HEK293 (cell line): ENCODE data around the gene UBXN10.

Source experiments
- CTCF ChIA-PET: fragments of 350-600 bp; formaldehyde crosslinking; extraction: SDS; loops from one replicate; lab custom pipeline; 2021; ENCODE audit warnings: antibody characterized with exemption; lab: Yijun Ruan, JAX
- POLR2A ChIA-PET: fragments of 300-600 bp; formaldehyde crosslinking; extraction: SDS; loops from one replicate; lab custom pipeline; 2020; ENCODE audit warnings: antibody characterized with exemption, inconsistent platforms; lab: Yijun Ruan, JAX
- H3K27ac ChIP-seq: fragments of 200-500 bp; sonication (Bioruptor generic); 2 replicates; pipeline ENCODE4 v1.5.1; 2014; ENCODE audit warnings: low read depth, low read length, control low read depth, inconsistent platforms; ENCODE audit errors: extremely low read depth
- H3K36me3 ChIP-seq, 2 experiments: fragments of 200-500 bp in 1 of 2; sonication (Bioruptor generic) in 1 of 2; 1 replicate in 1 of 2; 2 replicates in 1 of 2; pipeline ENCODE4 v1.5.1; 2014 to 2017; ENCODE audit warnings: inconsistent platforms in 2 of 2, low read length in 2 of 2; ENCODE audit not compliant: control insufficient read depth in 2 of 2, insufficient read depth in 1 of 2
- H3K4me1 ChIP-seq: fragments of 200-500 bp; sonication (Bioruptor generic); 2 replicates; pipeline ENCODE4 v1.5.1; 2014; ENCODE audit warnings: mild to moderate bottlenecking, low read length, inconsistent platforms; ENCODE audit not compliant: control insufficient read depth, insufficient read depth
- H3K4me3 ChIP-seq: 2 replicates; pipeline ENCODE4 v1.5.1; 2011; ENCODE audit warnings: low read depth, mild to moderate bottlenecking, control low read depth, low read length, moderate library complexity
- H3K9me3 ChIP-seq: fragments of 200-500 bp; sonication (Bioruptor generic); 2 replicates; pipeline ENCODE4 v1.5.1; 2014; ENCODE audit warnings: low read depth, low read length, inconsistent platforms; ENCODE audit not compliant: control insufficient read depth, insufficient read depth
- FEZF1 ChIP-seq: fragments of 450-650 bp; formaldehyde crosslinking; IDR thresholded peaks from 2 replicates; pipeline ENCODE4 v1.5.1; 2016; ENCODE audit warnings: missing biosample characterization, missing genetic modification characterization
- MZF1 ChIP-seq: fragments of 450-650 bp; formaldehyde crosslinking; IDR thresholded peaks from 2 replicates; pipeline ENCODE4 v1.5.1; 2017; ENCODE audit warnings: missing biosample characterization, missing genetic modification characterization, borderline replicate concordance
- SP3 ChIP-seq: fragments of 450-650 bp; formaldehyde crosslinking; IDR thresholded peaks from 2 replicates; pipeline ENCODE4 v1.5.1; 2016; ENCODE audit warnings: missing biosample characterization, missing genetic modification characterization
- ZBTB20 ChIP-seq: fragments of 450-650 bp; formaldehyde crosslinking; IDR thresholded peaks from 2 replicates; pipeline ENCODE4 v1.5.1; 2016; ENCODE audit warnings: missing biosample characterization, missing genetic modification characterization
- ZIC2 ChIP-seq: fragments of 450-650 bp; formaldehyde crosslinking; IDR thresholded peaks from 2 replicates; pipeline ENCODE4 v1.5.1; 2016; ENCODE audit warnings: missing biosample characterization, missing genetic modification characterization
- ZNF10 ChIP-seq: fragments of 450-650 bp; formaldehyde crosslinking; IDR thresholded peaks from 2 replicates; pipeline ENCODE4 v1.5.1; 2017; ENCODE audit warnings: missing biosample characterization, missing genetic modification characterization
- ZNF112 ChIP-seq: fragments of 450-650 bp; formaldehyde crosslinking; IDR thresholded peaks from 2 replicates; pipeline ENCODE4 v1.5.0; 2017; ENCODE audit warnings: missing biosample characterization, missing genetic modification characterization
- ZNF214 ChIP-seq: fragments of 450-650 bp; formaldehyde crosslinking; IDR thresholded peaks from 2 replicates; pipeline ENCODE4 v1.5.1; 2017; ENCODE audit warnings: missing biosample characterization, mild to moderate bottlenecking, missing genetic modification characterization, borderline replicate concordance
- ZNF324 ChIP-seq: fragments of 450-650 bp; formaldehyde crosslinking; IDR thresholded peaks from 2 replicates; pipeline ENCODE4 v1.5.1; 2016; ENCODE audit warnings: missing biosample characterization, missing genetic modification characterization
- ZNF416 ChIP-seq: fragments of 450-650 bp; formaldehyde crosslinking; IDR thresholded peaks from 2 replicates; pipeline ENCODE4 v1.5.1; 2016; ENCODE audit warnings: missing biosample characterization, missing genetic modification characterization
- ZNF529 ChIP-seq: fragments of 450-650 bp; formaldehyde crosslinking; IDR thresholded peaks from 2 replicates; pipeline ENCODE4 v1.5.1; 2017; ENCODE audit warnings: missing genetic modification characterization, missing biosample characterization; ENCODE audit not compliant: insufficient replicate concordance
- ZNF571 ChIP-seq: fragments of 450-650 bp; formaldehyde crosslinking; IDR thresholded peaks from 2 replicates; pipeline ENCODE4 v1.5.0; 2017; ENCODE audit warnings: missing biosample characterization, missing genetic modification characterization
- ZNF664 ChIP-seq: fragments of 450-650 bp; formaldehyde crosslinking; IDR thresholded peaks from 2 replicates; pipeline ENCODE4 v1.5.1; 2016; ENCODE audit warnings: missing biosample characterization, missing genetic modification characterization
- ZNF785 ChIP-seq: fragments of 450-650 bp; formaldehyde crosslinking; IDR thresholded peaks from 2 replicates; pipeline ENCODE4 v1.5.1; 2016; ENCODE audit warnings: missing biosample characterization, missing genetic modification characterization
- ZSCAN23 ChIP-seq: fragments of 450-650 bp; formaldehyde crosslinking; IDR thresholded peaks from 2 replicates; pipeline ENCODE4 v1.5.1; 2016; ENCODE audit warnings: missing biosample characterization, missing genetic modification characterization
- TF ChIP-seq, protein P1 (sequence below): fragments of 450-650 bp; formaldehyde crosslinking; IDR thresholded peaks from 2 replicates; pipeline ENCODE4 v1.5.1; 2016; ENCODE audit warnings: missing biosample characterization, missing genetic modification characterization
- TF ChIP-seq, protein P2 (sequence below): fragments of 450-650 bp; formaldehyde crosslinking; IDR thresholded peaks from 2 replicates; pipeline ENCODE4; 2016; ENCODE audit warnings: missing biosample characterization, missing genetic modification characterization
- TF ChIP-seq, protein P3 (sequence below): fragments of 450-650 bp; formaldehyde crosslinking; IDR thresholded peaks from 2 replicates; pipeline ENCODE4 v1.5.0; 2017; ENCODE audit warnings: missing biosample characterization, missing genetic modification characterization, borderline replicate concordance

The UBXN10 gene

DNA sequence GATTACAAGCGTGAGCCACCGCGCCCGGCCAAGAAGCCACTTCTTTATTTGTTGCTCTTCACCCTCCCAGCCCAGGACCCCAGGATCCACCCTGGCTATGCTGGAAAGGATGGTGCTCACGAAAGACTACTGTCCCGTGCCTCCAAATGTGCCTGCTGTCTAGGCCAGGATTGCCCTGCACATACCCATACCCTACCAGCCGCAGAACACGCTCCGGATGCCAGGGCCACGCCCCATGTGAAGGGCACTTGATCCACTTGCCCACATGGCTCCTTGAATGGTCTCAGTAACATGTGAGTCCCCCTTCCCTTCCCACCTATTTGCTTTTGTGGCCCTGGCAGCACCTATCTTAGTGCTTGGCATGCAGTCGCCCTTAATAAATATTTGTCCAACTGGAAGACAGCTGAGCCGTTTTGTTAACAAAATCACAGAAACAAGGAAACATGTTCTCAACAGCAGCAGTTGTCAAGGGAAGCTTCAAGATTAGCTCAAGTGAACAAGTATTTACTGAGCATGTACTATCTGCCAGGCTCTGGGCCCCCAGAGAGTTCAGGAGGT, 13.8 kb upstream of the UBXN10 start (continued):
- TF ChIP-seq, protein P1, sequence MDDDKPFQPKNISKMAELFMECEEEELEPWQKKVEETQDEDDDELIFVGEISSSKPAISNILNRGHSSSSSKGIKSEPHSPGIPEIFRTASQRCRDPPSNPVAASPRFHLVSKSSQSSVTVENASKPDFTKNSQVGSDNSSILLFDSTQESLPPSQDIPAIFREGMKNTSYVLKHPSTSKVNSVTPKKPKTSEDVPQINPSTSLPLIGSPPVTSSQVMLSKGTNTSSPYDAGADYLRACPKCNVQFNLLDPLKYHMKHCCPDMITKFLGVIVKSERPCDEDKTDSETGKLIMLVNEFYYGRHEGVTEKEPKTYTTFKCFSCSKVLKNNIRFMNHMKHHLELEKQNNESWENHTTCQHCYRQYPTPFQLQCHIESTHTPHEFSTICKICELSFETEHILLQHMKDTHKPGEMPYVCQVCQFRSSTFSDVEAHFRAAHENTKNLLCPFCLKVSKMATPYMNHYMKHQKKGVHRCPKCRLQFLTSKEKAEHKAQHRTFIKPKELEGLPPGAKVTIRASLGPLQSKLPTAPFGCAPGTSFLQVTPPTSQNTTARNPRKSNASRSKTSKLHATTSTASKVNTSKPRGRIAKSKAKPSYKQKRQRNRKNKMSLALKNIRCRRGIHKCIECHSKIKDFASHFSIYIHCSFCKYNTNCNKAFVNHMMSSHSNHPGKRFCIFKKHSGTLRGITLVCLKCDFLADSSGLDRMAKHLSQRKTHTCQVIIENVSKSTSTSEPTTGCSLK = no peak
- TF ChIP-seq ZNF10 = no peak

DNA sequence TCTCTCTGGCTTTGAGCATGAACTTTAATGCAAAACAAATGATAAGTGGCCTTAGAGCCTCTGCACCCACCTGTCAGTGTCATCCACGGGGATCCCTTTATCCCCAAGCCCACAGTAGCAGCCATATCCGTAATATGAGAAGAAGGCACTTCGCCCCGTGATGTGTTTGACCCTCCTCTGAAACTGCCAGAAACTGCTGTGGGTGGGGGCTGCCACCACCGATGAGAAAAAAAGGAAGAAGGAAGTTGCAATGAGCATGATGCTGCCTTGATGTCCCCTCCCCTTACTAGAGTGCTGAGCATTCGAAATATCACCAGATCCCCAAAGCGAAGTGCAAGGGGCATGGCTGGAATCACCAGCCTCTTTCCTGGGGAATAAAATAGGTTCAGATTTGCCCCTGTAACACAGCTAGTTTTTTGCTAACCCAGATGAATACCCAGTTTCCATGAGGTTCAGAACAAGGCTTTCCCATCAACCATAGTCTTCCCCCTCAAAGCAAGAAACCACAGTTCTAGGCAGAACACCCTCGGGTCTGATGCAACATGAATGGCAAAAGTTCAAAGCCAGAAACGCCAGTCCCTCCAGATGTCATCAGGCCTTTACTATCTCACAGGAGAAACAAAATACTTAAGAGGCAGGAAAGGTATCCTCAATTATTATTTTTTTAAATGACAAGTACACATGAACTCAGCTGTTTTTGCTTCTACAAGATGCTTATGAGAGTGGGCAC, 10.8 kb upstream of the UBXN10 start:
- Histone ChIP-seq H3K4me1 (no peaks in the 10 kb centered on the region), H3K4me3 (no peak overlapping the region), H3K27ac (no peak overlapping the region), H3K36me3 (no peaks in the 10 kb centered on the region), H3K9me3 (no peaks in the 10 kb centered on the region)
- no peak for TF ChIP-seq ZNF214
- no peak for TF ChIP-seq SP3
- TF ChIP-seq ZNF664 = no peak
- TF ChIP-seq ZNF785 = no peak
- TF ChIP-seq ZBTB20 = no peak
- TF ChIP-seq ZNF416 (tag by site-specific recombination) = no peak
- TF ChIP-seq, protein P2, sequence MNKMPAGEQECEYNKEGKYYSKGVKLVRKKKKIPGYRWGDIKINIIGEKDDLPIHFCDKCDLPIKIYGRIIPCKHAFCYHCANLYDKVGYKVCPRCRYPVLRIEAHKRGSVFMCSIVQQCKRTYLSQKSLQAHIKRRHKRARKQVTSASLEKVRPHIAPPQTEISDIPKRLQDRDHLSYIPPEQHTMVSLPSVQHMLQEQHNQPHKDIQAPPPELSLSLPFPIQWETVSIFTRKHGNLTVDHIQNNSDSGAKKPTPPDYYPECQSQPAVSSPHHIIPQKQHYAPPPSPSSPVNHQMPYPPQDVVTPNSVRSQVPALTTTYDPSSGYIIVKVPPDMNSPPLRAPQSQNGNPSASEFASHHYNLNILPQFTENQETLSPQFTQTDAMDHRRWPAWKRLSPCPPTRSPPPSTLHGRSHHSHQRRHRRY = no peak
- TF ChIP-seq, protein P3, sequence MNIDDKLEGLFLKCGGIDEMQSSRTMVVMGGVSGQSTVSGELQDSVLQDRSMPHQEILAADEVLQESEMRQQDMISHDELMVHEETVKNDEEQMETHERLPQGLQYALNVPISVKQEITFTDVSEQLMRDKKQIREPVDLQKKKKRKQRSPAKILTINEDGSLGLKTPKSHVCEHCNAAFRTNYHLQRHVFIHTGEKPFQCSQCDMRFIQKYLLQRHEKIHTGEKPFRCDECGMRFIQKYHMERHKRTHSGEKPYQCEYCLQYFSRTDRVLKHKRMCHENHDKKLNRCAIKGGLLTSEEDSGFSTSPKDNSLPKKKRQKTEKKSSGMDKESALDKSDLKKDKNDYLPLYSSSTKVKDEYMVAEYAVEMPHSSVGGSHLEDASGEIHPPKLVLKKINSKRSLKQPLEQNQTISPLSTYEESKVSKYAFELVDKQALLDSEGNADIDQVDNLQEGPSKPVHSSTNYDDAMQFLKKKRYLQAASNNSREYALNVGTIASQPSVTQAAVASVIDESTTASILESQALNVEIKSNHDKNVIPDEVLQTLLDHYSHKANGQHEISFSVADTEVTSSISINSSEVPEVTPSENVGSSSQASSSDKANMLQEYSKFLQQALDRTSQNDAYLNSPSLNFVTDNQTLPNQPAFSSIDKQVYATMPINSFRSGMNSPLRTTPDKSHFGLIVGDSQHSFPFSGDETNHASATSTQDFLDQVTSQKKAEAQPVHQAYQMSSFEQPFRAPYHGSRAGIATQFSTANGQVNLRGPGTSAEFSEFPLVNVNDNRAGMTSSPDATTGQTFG (tag by site-specific recombination) = no peak
- no peak for TF ChIP-seq ZNF529 (tag by site-specific recombination)
- TF ChIP-seq ZNF324 (tag by site-specific recombination) = no peak
- no peak for TF ChIP-seq ZSCAN23 (tag by site-specific recombination)
- no peak for TF ChIP-seq ZNF571
- ChIA-PET CTCF (interaction anchor here (0.7 to 1.6 kb wide), 5 partner anchors 10 to 38 kb away, joined by 3 to 6 read pairs (median 4); no protein-coding TSS in a partner anchor), POLR2A (no interaction called here)

DNA sequence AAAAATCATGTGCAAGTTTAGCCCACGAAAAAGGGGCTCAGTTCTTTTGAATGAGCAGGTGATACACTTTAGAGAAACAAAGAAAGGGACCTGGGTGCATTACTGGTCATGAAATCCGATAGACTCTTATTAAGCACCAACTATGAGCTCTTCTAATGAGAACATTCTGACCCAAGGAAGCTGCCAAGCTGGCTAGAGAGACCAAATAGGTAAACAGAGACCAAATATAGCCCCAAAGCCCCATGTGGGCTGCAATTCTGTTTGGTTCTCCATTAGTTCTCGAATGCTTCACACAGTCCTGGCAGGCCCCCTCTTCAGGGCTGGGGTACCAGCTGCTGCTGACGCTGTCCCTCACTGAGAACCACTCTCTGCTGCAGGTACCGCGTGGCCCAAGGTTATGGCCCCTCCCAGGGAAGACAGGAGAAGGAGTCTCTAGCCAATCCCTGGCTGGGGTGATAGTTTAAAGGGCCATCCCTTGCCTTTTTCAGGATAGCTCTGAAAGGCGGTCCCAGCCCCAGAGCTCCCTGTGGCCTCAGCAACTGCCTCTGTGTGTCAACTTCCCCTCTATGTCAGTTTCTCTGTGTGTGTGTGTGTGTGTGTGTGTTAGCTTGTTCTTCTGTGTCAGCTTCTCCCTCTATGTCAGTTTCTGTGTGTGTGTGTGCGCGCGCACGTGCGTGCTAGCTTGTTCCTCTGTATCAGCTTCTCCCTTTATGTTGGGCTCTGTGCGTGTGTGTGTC, 7.1 kb upstream of the UBXN10 start:
- no peaks in the 10 kb centered on the region for H3K9me3 ChIP-seq
- no peaks in the 10 kb centered on the region for H3K36me3 ChIP-seq
- TF ChIP-seq ZNF112 (tag by site-specific recombination) (no peak), MZF1 (tag by site-specific recombination) (no peak), FEZF1 (tag by site-specific recombination) (no peak), ZIC2 (tag by site-specific recombination) (no peak)
- CTCF ChIA-PET = interaction anchor here (0.5 to 5.8 kb wide), 7 partner anchors 10 to 261 kb away, joined by 3 to 37 read pairs (median 3); no protein-coding TSS in a partner anchor
- no peaks in the 10 kb centered on the region for H3K4me1 ChIP-seq
- POLR2A ChIA-PET = interaction anchor here (1.3 kb wide), 1 partner anchor 9 kb away, joined by 4 read pairs; no protein-coding TSS in a partner anchor
- H3K27ac ChIP-seq = no peak overlapping the region
- no peak overlapping the region for H3K4me3 ChIP-seq
